ENCODE data around the gene LCN12.

LCN12 gene

DNA sequence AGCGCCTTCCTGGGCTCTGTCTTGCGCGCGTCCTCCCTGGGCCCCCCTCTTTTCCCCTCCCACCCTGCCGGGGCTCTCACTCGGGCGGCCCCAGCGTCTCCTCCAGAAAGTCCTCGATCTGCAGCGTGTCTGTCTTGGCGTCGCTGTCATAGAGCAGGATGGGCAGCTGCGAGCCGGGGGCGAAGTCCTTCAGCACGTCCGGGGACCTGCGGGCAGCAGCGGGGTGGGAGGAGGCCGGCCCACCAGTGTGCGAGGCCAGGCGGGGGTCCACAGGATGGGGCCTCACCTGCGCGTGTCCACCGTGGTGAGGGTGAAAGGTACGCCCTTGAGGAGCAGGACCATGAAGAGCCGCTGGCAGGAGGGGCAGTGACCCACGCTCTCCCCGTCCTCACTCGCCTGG lies 43.3 kb downstream of the LCN12 start:
- TF ChIP-seq, protein P1, sequence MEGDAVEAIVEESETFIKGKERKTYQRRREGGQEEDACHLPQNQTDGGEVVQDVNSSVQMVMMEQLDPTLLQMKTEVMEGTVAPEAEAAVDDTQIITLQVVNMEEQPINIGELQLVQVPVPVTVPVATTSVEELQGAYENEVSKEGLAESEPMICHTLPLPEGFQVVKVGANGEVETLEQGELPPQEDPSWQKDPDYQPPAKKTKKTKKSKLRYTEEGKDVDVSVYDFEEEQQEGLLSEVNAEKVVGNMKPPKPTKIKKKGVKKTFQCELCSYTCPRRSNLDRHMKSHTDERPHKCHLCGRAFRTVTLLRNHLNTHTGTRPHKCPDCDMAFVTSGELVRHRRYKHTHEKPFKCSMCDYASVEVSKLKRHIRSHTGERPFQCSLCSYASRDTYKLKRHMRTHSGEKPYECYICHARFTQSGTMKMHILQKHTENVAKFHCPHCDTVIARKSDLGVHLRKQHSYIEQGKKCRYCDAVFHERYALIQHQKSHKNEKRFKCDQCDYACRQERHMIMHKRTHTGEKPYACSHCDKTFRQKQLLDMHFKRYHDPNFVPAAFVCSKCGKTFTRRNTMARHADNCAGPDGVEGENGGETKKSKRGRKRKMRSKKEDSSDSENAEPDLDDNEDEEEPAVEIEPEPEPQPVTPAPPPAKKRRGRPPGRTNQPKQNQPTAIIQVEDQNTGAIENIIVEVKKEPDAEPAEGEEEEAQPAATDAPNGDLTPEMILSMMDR (IDR thresholded peaks at IDR 0.05; ENCODE audit: extremely low read depth, insufficient read depth, missing control alignments), result no peak
- DNase-seq (ENCODE audit: low spot score), result no peak
- in situ Hi-C loops (cut with MboI; ENCODE audit: low pct_unique_long_range_greater_than_20kb, low sequenced_read_pairs, unreplicated experiment), result no loop called here

DNA sequence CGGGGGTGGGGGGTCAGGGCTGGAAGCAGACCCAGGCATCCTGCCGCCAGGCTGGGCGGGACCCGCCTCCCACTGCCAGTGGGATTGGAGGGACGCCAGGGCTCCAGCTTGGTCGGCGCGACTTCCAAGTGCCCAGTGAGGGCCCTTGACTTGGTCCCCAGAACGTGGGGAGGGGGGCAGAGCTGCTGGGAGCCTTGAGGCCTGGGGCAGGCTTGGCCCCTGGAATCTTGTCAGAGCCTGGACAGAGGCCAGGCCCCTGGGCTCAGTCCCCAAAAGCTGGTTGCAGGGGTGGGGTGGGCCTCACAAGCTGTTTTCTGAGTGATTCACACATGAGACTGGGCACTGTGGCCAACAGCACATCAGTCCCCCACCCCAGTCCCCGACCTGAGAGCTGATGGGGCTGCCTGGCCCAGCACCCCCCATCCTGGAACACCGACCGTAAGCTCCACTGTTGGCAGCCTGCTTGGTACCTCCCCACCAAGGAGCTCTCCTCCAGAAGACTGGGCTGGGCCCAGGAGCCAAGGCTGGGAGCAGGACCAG lies 43.8 kb downstream of the LCN12 start:
- in situ Hi-C loops (cut with MboI; ENCODE audit: low pct_unique_long_range_greater_than_20kb, low sequenced_read_pairs, unreplicated experiment), result no loop called here
- TF ChIP-seq, protein P1 (IDR thresholded peaks at IDR 0.05; ENCODE audit: extremely low read depth, insufficient read depth, missing control alignments), result no peak
- no peak for DNase-seq (ENCODE audit: low spot score)

DNA sequence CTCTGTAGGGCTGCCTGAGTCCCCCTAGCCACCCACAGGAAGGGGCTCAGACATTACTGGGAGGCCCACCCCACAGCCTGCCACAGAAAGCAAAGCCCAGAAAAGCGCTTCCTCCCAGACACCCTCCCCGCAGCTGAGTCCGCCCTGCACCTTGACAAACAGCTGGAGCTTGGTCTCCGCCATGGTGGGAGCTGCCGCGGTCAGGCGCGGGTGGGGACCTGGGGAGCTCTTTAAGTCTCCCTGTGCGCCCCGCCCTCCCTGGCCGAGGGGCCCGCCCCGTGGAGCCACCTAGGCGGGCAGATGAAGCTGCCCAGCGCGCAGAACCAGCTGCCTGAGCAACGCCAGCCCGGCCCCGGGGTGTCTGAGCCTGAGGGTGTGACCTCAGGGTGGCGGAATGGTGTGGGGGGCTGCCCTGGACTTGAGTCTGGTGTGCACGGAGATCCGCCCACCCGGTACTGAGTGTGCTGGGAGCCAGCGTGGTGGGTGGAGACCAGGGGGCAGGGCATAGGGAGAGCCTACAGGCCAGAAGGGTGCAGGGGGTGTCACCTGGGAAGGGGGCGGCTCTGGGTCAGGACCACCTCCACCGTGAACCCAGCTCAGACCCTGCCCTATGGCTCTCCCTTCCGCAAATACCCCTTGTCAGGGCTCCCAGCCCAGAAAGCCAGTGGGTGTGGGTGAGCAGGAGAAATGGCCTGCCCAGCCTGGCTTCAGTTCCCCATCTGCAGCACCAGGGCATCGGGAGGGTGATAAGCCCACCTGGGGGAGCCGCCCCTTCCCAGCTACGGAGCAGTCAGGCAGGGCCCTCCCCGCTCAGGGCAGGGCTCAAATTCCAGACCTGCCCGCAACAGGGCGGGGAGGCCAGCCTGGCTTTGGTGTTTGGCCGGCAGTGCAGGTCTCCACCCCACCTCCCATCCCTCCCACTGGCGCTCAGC lies 44.6 kb downstream of the LCN12 start, which contains the start of gene CLIC3:
CLIC3 (minus strand) TSS at position 208 of the 932 bp plus-strand sequence; CDS start at position 183, 25 bp downstream.
- in situ Hi-C loops (cut with MboI; ENCODE audit: low pct_unique_long_range_greater_than_20kb, low sequenced_read_pairs, unreplicated experiment), result no loop called here
- DNase-seq (ENCODE audit: low spot score), result no peak
- TF ChIP-seq, protein P1 (IDR thresholded peaks at IDR 0.05; ENCODE audit: extremely low read depth, insufficient read depth, missing control alignments), result no peak

DNA sequence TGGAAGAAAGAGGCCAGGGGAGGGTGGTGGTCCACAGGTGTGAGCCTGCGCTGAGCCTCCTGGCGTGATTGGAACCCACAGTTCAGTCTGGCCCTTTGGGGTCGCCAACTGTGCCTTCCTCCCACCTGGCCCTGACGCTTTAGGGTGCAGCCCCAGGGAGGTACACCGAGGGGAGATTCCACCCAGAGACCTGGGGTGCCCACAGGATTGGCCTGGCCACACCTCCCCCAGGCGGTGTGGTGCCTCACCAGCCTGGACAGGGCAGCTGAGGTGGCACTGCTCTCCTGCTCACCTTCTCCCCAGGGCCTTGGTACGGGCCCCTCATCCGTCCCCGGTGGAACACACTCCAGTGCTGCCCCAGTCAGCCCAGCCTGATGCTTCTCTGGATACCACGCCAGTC lies 45.3 kb downstream of the LCN12 start:
- in situ Hi-C loops (cut with MboI; ENCODE audit: low pct_unique_long_range_greater_than_20kb, low sequenced_read_pairs, unreplicated experiment), result no loop called here
- TF ChIP-seq, protein P1 (IDR thresholded peaks at IDR 0.05; ENCODE audit: extremely low read depth, insufficient read depth, missing control alignments), result no peak

DNA sequence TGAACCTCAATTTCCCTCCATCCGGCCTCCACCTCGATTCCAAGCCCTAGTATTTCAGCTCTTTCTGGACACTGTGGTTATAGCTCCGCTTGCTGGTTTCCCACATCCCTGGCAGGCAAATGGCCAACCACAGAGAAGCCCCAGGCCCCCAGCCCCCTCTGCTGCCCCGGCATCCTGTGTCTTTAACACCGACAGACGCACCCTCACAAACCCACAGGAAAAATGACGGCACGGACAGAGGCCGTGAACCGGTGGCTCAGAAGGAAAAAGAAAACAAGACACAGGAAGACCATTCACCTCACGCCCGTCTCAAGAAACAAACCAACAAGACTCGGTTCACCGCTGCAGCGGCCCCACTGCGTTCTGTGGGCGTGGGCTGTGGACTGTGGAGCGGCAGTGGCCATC lies 45.8 kb downstream of the LCN12 start:
- in situ Hi-C loops (cut with MboI; ENCODE audit: low pct_unique_long_range_greater_than_20kb, low sequenced_read_pairs, unreplicated experiment), result no loop called here
- TF ChIP-seq, protein P1 (IDR thresholded peaks at IDR 0.05; ENCODE audit: extremely low read depth, insufficient read depth, missing control alignments), result peak; percentile 14
- DNase-seq (ENCODE audit: low spot score), result no peak

More for the DNA sequence above, 45.3 kb downstream of the LCN12 start:
- DNase-seq (ENCODE audit: low spot score), result no peak

DNA sequence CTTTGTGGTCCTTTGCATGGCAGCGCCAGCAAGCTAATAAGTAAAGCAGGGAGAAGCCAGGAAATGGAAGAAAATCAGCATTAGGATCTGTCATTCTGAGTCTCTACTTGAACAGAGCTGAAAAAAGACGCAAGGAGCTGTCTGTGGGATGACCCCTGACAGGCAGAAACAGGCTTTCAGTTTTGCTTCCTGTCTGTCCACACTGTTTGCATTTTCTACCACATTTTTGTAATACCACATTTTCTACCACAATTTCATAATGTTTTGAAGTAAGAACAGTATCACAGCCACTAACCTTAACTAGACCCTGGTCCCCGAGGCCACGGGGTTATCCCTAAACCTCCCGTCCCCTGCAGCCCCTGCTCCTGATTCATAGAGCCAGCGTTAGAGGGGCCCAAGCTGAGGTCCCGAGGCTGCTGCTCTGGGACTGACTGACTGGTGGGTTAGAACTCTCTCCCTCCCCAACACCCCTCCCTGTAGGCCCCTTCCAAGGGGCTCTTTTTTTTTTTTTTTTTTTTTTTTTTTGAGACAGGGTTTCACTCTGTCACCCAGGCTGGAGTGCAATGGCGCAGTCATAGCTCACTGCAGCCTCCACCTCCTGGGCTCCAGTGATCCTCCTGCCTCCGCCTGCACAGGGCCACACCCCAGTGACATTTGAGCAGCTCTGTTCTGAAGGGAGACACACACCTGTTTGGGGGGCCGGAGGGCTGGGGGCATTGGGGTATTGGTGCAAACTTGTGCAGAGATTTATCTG lies 48.3 kb downstream of the LCN12 start:
- peak; percentile 92 for DNase-seq (ENCODE audit: low spot score)
- in situ Hi-C loops (cut with MboI; ENCODE audit: low pct_unique_long_range_greater_than_20kb, low sequenced_read_pairs, unreplicated experiment), result no loop called here

More for the DNA sequence above, 48.3 kb downstream of the LCN12 start:
- TF ChIP-seq, protein P1 (IDR thresholded peaks at IDR 0.05; ENCODE audit: extremely low read depth, insufficient read depth, missing control alignments), result no peak

Measured in GM13977 (cell line).